MM.1S (cell line): Measurements from ENCODE around the gene HPSE2.

ENCODE experiments used
- CTCF ChIP-seq: fragments of 300-600 bp; sonication (generic); IDR thresholded peaks from 2 replicates; pipeline ENCODE4 v1.5.1; 2016; ENCODE audit warnings: antibody characterized with exemption, low read length, mixed read lengths
- EZH2phosphoT487 ChIP-seq: fragments of 300-600 bp; sonication (generic); IDR thresholded peaks from 2 replicates; pipeline ENCODE4 v1.6.1; 2018; ENCODE audit warnings: antibody characterized with exemption, low read length

- TF ChIP-seq EZH2phosphoT487 (no peak), CTCF (no peak)
Measured at GRCh38 chr10:99232360-99232999, 3.2 kb downstream of the HPSE2 start.
